Fibroblast of villous mesenchyme (primary cell): ENCODE results near the gene TRPM4. TPM values are rescaled to one million over a fixed set of nuclear protein-coding genes. Genes with fewer than 3 reads are reported as not detected.

Experiments used
- DNase-seq: peaks from one replicate; pipeline ENCODE4 v3.0.0-alpha.2; 2010; ENCODE audit warnings: low read depth
- H3K4me3 ChIP-seq: 2 replicates; pipeline ENCODE4 v1.5.1; 2011; ENCODE audit warnings: low read depth, mild to moderate bottlenecking, low read length
- total RNA-seq: library from RNA; depleted of rRNA; stranded (reverse); fragments of >200 nt; gene quantifications from 2 replicates; pipeline ENCODE4 v1.2.3, GENCODE V29; 2012
- TF ChIP-seq, protein P1 (sequence below): IDR thresholded peaks from 2 replicates; pipeline ENCODE4 v1.5.1; 2012; ENCODE audit warnings: low read depth, mild to moderate bottlenecking, low read length; ENCODE audit not compliant: insufficient read depth

TRPM4 gene
- total RNA-seq, 1 donor = 17.3 TPM

GRCh38 chr19:49210901-49211451 is 53.4 kb downstream of the TRPM4 start:
- H3K4me3 ChIP-seq = no peak overlapping the region
- DNase-seq = no peak
- TF ChIP-seq, protein P1, sequence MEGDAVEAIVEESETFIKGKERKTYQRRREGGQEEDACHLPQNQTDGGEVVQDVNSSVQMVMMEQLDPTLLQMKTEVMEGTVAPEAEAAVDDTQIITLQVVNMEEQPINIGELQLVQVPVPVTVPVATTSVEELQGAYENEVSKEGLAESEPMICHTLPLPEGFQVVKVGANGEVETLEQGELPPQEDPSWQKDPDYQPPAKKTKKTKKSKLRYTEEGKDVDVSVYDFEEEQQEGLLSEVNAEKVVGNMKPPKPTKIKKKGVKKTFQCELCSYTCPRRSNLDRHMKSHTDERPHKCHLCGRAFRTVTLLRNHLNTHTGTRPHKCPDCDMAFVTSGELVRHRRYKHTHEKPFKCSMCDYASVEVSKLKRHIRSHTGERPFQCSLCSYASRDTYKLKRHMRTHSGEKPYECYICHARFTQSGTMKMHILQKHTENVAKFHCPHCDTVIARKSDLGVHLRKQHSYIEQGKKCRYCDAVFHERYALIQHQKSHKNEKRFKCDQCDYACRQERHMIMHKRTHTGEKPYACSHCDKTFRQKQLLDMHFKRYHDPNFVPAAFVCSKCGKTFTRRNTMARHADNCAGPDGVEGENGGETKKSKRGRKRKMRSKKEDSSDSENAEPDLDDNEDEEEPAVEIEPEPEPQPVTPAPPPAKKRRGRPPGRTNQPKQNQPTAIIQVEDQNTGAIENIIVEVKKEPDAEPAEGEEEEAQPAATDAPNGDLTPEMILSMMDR = no peak

DNA sequence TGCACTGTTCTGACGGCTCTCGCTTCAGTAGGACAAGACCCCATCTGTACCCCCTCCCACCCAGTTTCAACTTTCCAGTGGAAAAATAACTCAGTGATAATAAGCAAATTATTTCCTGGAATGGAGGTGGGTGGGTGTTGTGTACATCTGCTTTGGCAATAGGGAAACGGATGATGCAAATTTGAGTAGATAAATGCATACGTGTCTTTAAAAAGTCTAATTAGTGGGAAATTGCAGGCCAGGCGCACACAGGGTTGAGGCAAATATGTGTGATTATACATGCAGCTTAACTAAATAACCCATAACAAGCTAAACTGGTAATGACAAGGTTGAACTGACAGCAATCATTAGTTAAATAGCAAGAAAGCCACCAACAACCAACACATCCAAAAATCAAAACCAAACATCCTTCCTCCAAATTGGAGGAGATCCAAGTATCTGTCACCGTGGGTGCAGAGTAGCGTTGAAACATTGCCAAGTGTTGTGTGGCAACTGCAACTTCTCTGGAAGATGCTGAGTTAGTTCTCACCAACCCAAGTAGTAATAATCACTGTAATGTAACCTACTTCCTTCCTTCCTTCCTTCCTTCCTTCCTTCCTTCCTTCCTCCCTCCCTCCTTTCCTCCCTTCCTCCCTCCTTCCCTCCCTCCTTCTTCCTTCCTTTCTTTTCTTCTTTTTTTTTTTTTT is 54.6 kb downstream of the TRPM4 start:
- DNase-seq = no peak

GRCh38 chr19:49213791-49214190 is 56.2 kb downstream of the TRPM4 start:
- TF ChIP-seq, protein P1 = no peak
- no peak for DNase-seq
- no peak overlapping the region for H3K4me3 ChIP-seq

More for the DNA sequence above, 54.6 kb downstream of the TRPM4 start:
- TF ChIP-seq, protein P1 = no peak
- no peak overlapping the region for H3K4me3 ChIP-seq

DNA sequence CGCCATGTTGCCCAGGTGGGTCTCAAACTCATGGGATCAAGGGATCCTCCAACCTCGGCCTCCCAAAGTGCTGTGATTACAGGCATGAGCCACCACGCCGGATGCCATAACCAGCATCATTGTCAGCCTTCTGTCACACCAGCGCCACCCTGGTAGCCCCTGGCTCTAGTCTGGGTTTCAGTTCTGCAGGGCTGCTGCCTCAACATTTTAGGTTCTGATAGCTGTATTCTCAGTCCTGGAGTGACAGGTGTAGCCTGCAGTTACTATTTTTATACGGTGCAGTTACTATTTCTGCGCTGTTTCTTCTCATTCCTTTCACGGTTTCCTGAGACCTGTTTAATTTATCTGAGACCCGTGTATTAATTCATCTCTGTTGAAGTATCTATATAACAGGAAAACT is 57.1 kb downstream of the TRPM4 start:
- no peak for DNase-seq
- TF ChIP-seq, protein P1 = no peak
- H3K4me3 ChIP-seq = no peak overlapping the region

- TF ChIP-seq, protein P1 = no peak
These were observed 58.5 kb downstream of the TRPM4 start for GRCh38 chr19:49216071-49216470.

DNA sequence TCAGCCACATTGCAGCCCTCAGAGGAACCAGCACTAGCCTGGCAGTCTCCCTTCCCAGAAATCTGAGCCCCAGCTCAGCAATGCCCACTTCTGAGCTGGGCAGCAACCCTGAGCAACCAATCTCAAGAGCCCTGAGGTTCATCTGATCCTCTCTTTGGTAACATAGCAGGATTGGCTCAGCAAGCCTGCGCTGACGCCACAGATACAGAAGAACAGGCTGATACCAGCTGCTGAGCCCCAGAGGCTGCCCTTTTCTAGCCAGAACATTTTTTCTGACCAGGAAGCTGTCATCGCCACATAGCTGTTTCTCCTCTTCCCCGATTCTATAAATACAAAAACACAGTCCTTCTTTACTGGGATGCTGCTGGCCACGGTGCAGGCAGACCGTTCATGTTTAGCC is 59.8 kb downstream of the TRPM4 start:
- TF ChIP-seq, protein P1 = no peak
- H3K4me3 ChIP-seq = no peak overlapping the region
- DNase-seq = peak; percentile 54

More at GRCh38 chr19:49216071-49216470, 58.5 kb downstream of the TRPM4 start:
- DNase-seq = peak; percentile 27
- no peak overlapping the region for H3K4me3 ChIP-seq
